H9 (cell line): Measurements from ENCODE around the gene PTGFR. TPM values are rescaled to one million over a fixed set of nuclear protein-coding genes. Genes with fewer than 3 reads are reported as not detected.

Source experiments
- DNase-seq: peaks from one replicate; pipeline ENCODE4 v3.0.0-alpha.2; 2017
- H2AFZ ChIP-seq: one replicate; pipeline ENCODE4 v1.6.1; 2013; ENCODE audit warnings: mild to moderate bottlenecking, low read length, control low read depth, moderate library complexity
- H2AK5ac ChIP-seq: 2 replicates; pipeline ENCODE4 v1.6.1; 2013; ENCODE audit warnings: low read length, control low read depth, mixed read lengths; ENCODE audit not compliant: insufficient read length
- H2BK120ac ChIP-seq: one replicate; pipeline ENCODE4 v1.6.1; 2013; ENCODE audit warnings: low read depth, mild to moderate bottlenecking, low read length, control low read depth, inconsistent platforms; ENCODE audit not compliant: poor library complexity, severe bottlenecking
- H2BK12ac ChIP-seq: 2 replicates; pipeline ENCODE4 v1.6.1; 2013; ENCODE audit warnings: low read length, control low read depth, mixed read lengths, low read depth; ENCODE audit not compliant: insufficient read length
- H2BK15ac ChIP-seq: 2 replicates; pipeline ENCODE4 v1.6.1; 2013; ENCODE audit warnings: low read depth, low read length, control low read depth
- H2BK20ac ChIP-seq: one replicate; pipeline ENCODE4 v1.6.1; 2013; ENCODE audit warnings: low read depth, mild to moderate bottlenecking, low read length, control low read depth, inconsistent platforms; ENCODE audit not compliant: poor library complexity, severe bottlenecking
- H2BK5ac ChIP-seq: 2 replicates; pipeline ENCODE4 v1.6.1; 2013; ENCODE audit warnings: low read length, control low read depth, mixed read lengths; ENCODE audit not compliant: insufficient read length
- H3K14ac ChIP-seq: 2 replicates; pipeline ENCODE4 v1.6.1; 2013; ENCODE audit warnings: low read length, control low read depth; ENCODE audit not compliant: insufficient read depth
- H3K18ac ChIP-seq: 2 replicates; pipeline ENCODE4 v1.6.1; 2013; ENCODE audit warnings: low read depth, mild to moderate bottlenecking, mixed read lengths, low read length, control low read depth; ENCODE audit not compliant: insufficient read length
- H3K23ac ChIP-seq: 2 replicates; pipeline ENCODE4 v1.6.1; 2013; ENCODE audit warnings: low read length, control low read depth, mixed read lengths, low read depth; ENCODE audit not compliant: insufficient read length
- H3K23me2 ChIP-seq: 2 replicates; pipeline ENCODE4 v1.6.1; 2013; ENCODE audit warnings: low read depth, mild to moderate bottlenecking, mixed read lengths, low read length, control low read depth; ENCODE audit not compliant: insufficient read length, poor library complexity, severe bottlenecking
- H3K27ac ChIP-seq: 2 replicates; pipeline ENCODE4 v1.5.1; 2013; ENCODE audit warnings: low read length, control low read depth, mixed read lengths, low read depth; ENCODE audit not compliant: insufficient read length
- H3K27me3 ChIP-seq: 2 replicates; pipeline ENCODE4 v1.6.1; 2013; ENCODE audit warnings: low read length, control low read depth, inconsistent platforms; ENCODE audit not compliant: insufficient read depth
- H3K4ac ChIP-seq: 2 replicates; pipeline ENCODE4 v1.6.1; 2013; ENCODE audit warnings: low read depth, mild to moderate bottlenecking, control low read depth, inconsistent platforms, low read length, moderate library complexity
- H3K4me1 ChIP-seq: 2 replicates; pipeline ENCODE4 v1.6.1; 2013; ENCODE audit warnings: low read length, control low read depth, inconsistent platforms; ENCODE audit not compliant: insufficient read depth
- H3K4me2 ChIP-seq: 2 replicates; pipeline ENCODE4 v1.6.1; 2013; ENCODE audit warnings: low read length, control low read depth, mixed read lengths; ENCODE audit not compliant: insufficient read length, insufficient read depth
- H3K56ac ChIP-seq: 2 replicates; pipeline ENCODE4 v1.6.1; 2013; ENCODE audit warnings: low read depth, mild to moderate bottlenecking, mixed read lengths, low read length, control low read depth; ENCODE audit not compliant: insufficient read length
- H3K79me1 ChIP-seq: 2 replicates; pipeline ENCODE4 v1.6.1; 2013; ENCODE audit warnings: low read depth, mild to moderate bottlenecking, moderate library complexity, low read length, control low read depth, inconsistent platforms; ENCODE audit not compliant: insufficient read depth, poor library complexity, severe bottlenecking
- H3K79me2 ChIP-seq: 2 replicates; pipeline ENCODE4 v1.6.1; 2013; ENCODE audit warnings: low read length, control low read depth, inconsistent platforms; ENCODE audit not compliant: insufficient read depth
- H3K9ac ChIP-seq: 2 replicates; pipeline ENCODE4 v1.6.1; 2013; ENCODE audit warnings: low read length, control low read depth, mixed read lengths; ENCODE audit not compliant: insufficient read length; ENCODE audit errors: extremely low read depth
- H3K9me3 ChIP-seq: one replicate; pipeline ENCODE4 v1.6.1; 2013; ENCODE audit warnings: low read depth, low read length, inconsistent platforms; ENCODE audit not compliant: control insufficient read depth
- H3T11ph ChIP-seq: one replicate; pipeline ENCODE4 v1.6.1; 2013; ENCODE audit warnings: mild to moderate bottlenecking, low read length, control low read depth, inconsistent platforms
- H4K20me1 ChIP-seq: one replicate; pipeline ENCODE4 v1.6.1; 2013; ENCODE audit not compliant: control insufficient read depth, insufficient read length, insufficient read depth
- H4K5ac ChIP-seq: 2 replicates; pipeline ENCODE4 v1.6.1; 2013; ENCODE audit warnings: low read depth, mild to moderate bottlenecking, mixed read lengths, low read length, control low read depth; ENCODE audit not compliant: insufficient read length
- H4K8ac ChIP-seq: replicated peaks from 2 replicates; pipeline ENCODE4 v1.6.1; 2013; ENCODE audit warnings: low read length, control low read depth, mixed read lengths, low read depth; ENCODE audit not compliant: insufficient read length
- H4K91ac ChIP-seq: 2 replicates; pipeline ENCODE4 v1.6.1; 2013; ENCODE audit warnings: low read depth, mild to moderate bottlenecking, moderate library complexity, mixed read lengths, low read length, control low read depth; ENCODE audit not compliant: insufficient read length
- H3K27ac Mint-ChIP-seq, 3 experiments: 2 replicates in 2 of 3; 3 replicates in 1 of 3; pipeline ENCODE4 v1.8.0; 2020 to 2021; ENCODE audit warnings: mixed read lengths in 3 of 3, mild to moderate bottlenecking in 1 of 3, moderate library complexity in 1 of 3
- H3K27me3 Mint-ChIP-seq: 2 replicates; pipeline ENCODE4 v1.8.0; 2021; ENCODE audit warnings: low read depth, mild to moderate bottlenecking, moderate library complexity, mixed read lengths
- H3K36me3 Mint-ChIP-seq, 3 experiments: 2 replicates in 2 of 3; 3 replicates in 1 of 3; pipeline ENCODE4 v1.8.0; 2020 to 2021; ENCODE audit warnings: low read depth in 3 of 3, mixed read lengths in 3 of 3; ENCODE audit not compliant: insufficient read depth in 1 of 3
- H3K4me1 Mint-ChIP-seq, 2 experiments: 2 replicates each; pipeline ENCODE4 v1.8.0; 2020; ENCODE audit warnings: mixed read lengths in 2 of 2
- H3K4me3 Mint-ChIP-seq, 2 experiments: 2 replicates in 1 of 2; 3 replicates in 1 of 2; pipeline ENCODE4 v1.8.0; 2020 to 2021; ENCODE audit warnings: mild to moderate bottlenecking in 2 of 2, mixed read lengths in 2 of 2, moderate library complexity in 1 of 2
- H3K9me3 Mint-ChIP-seq, 2 experiments: 2 replicates in 1 of 2; 3 replicates in 1 of 2; pipeline ENCODE4 v1.8.0; 2020; ENCODE audit warnings: mild to moderate bottlenecking in 2 of 2, mixed read lengths in 2 of 2, moderate library complexity in 1 of 2
- CTCF ChIP-seq: fragments of 200-600 bp; sonication (generic); conservative IDR thresholded peaks from 3 replicates; pipeline ENCODE4 v1.8.0; 2021; ENCODE audit warnings: antibody characterized with exemption, mild to moderate bottlenecking
- WGBS: extraction: QIAGEN DNeasy Blood & Tissue Kit; methylation state at CpG from one replicate; pipeline ENCODE4 v1.1.7; 2013; ENCODE audit warnings: missing lambda C conversion rate, low lambda C conversion rate, mixed read lengths; ENCODE audit not compliant: insufficient read length; ENCODE audit errors: extremely low coverage; 5-methylcytosine and 5-hydroxymethylcytosine counted together
- total RNA-seq: library from RNA; stranded (reverse); gene quantifications from 2 replicates; pipeline ENCODE4 v1.2.1, GENCODE V29; 2021

PTGFR gene
- total RNA-seq, 1 experiment from 2014 or later = not detected

- H3K4me3 Mint-ChIP-seq = no peak overlapping the region
- no peaks in the 10 kb centered on the region for H3K4me1 Mint-ChIP-seq
- Histone ChIP-seq H3K18ac (no peak overlapping the region), H2AK5ac (no peak overlapping the region), H3K4me2 (no peak overlapping the region), H3K79me2 (no peaks in the 10 kb centered on the region), H3K14ac (no peak overlapping the region), H3K27me3 (no peaks in the 10 kb centered on the region), H3K9ac (no peak overlapping the region), H2BK20ac (no peak overlapping the region), H3K23ac (no peak overlapping the region), H3T11ph (no peak overlapping the region), H4K91ac (no peak overlapping the region), H2BK5ac (no peak overlapping the region), H2AFZ (no peak overlapping the region), H4K20me1 (no peaks in the 10 kb centered on the region), H3K4me1 (no peaks in the 10 kb centered on the region), H3K79me1 (no peaks in the 10 kb centered on the region), H4K5ac (no peak overlapping the region), H2BK12ac (no peak overlapping the region), H3K27ac (no peak overlapping the region), H3K56ac (no peak overlapping the region), H3K9me3 (no peaks in the 10 kb centered on the region), H2BK120ac (no peak overlapping the region), H4K8ac (no peak overlapping the region), H2BK15ac (no peak overlapping the region), H3K23me2 (no peaks in the 10 kb centered on the region), H3K4ac (no peak overlapping the region)
- no peak overlapping the region for H3K27ac Mint-ChIP-seq
- WGBS = no CpG with 5 or more reads among the region's 1 CpG
- DNase-seq = no peak
- H3K36me3 Mint-ChIP-seq = no peaks in the 10 kb centered on the region
- TF ChIP-seq CTCF = no peak
- H3K27me3 Mint-ChIP-seq = no peaks in the 10 kb centered on the region
- no peaks in the 10 kb centered on the region; a peak in 1 of 5 replicates for H3K9me3 Mint-ChIP-seq
Measured at GRCh38 chr1:78469576-78469975, 21.2 kb upstream of the PTGFR start.
